Esophagus mucosa (tissue), 1 donor: ENCODE data around the gene SMG6. TPM values are rescaled to one million over a fixed set of nuclear protein-coding genes. Genes with fewer than 3 reads are reported as not detected.

Experiments
- ATAC-seq: fragments of 200-7000 bp; cut with Tn5 transposase; one replicate; pipeline ENCODE4 v1.9.1; 2020
- total RNA-seq: library from RNA; stranded (reverse); gene quantifications from one replicate; pipeline ENCODE4 v1.2.4, GENCODE V29; 2023
- donor health status: DM: yes; HTN: yes; CAD: no.

The SMG6 gene
- 19.5 TPM for total RNA-seq

DNA sequence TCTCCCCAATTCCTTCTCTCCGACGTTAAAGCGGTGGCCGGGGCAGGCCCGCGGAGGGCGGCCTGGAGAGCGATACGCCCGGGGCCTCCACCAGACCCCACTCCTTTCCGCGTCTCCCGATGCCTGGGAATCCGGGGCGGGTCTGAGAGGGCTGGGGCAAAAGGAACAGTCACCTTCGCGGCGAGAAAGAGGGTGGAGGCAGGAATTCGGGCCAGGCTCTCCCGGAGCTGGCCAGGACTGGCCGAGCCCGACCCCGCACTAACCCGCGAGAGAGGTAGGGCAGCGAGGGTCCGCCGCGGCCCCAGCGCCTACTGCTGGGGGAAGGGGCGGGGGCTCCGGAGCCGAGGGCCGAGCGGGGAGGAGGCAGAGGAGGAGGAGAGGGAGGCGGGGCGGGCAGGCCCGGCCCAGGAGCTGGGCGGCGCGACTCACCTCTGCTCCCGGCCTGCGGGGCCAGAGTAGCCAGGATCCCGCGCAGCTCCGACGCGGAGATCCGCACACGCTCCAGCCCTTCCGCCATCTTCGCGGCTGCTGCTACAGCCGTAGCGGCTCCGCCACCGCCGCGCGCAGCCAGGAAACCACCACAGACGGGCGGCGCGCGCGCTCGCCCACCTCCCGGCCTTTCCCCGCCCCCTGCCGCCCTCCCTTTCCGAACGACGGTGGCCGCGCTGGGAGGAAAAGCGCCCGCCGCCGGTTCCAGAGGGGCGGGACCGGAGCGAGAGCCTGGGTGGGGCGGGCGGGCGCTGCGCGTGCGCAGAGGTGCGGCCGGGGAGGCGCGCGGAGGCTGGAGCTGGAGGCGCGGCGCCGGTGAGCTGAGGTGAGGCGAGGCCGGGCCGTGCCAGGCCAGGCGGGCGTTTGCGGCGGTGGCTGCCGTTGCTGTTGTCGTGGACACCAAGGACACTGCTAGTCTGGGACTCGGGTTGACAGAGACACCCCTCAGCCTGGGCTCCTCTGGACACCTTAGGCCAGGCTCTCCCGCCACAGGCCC, at the start of gene SMG6, which contains the start of gene SRR:
TSS of gene SMG6 (minus strand) at position 582 of the 985 bp plus-strand sequence. CDS start at position 517, 65 bp downstream.
TSS of gene SRR (plus strand) at position 747 of the 985 bp plus-strand sequence. CDS start 11,611 bp downstream, outside the sequence.
- peak; percentile 91 for ATAC-seq

DNA sequence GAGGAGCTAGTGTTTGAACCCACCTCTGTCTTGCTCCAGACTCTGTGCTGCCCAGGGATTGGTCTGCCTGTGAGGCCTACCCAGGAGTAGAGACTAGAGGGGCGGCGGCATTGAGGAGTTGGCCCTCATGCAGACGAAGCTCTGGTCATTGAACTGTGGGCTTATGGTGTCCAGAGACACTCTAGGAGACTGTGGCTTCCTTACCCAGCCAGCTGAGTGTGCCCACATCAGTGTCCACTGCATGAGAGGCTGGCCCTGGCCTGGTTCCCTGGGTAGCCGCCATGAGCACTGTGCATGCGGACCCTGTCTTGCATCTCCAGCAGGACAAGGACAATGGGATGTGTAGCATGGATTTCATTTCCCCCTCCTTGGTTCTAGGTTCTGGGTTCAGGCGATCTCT, 47.7 kb upstream of the SMG6 start:
- ATAC-seq: no peak

- ATAC-seq: peak; percentile 72
Observed at GRCh38 chr17:2347805-2348685, 44.5 kb upstream of the SMG6 start.

DNA sequence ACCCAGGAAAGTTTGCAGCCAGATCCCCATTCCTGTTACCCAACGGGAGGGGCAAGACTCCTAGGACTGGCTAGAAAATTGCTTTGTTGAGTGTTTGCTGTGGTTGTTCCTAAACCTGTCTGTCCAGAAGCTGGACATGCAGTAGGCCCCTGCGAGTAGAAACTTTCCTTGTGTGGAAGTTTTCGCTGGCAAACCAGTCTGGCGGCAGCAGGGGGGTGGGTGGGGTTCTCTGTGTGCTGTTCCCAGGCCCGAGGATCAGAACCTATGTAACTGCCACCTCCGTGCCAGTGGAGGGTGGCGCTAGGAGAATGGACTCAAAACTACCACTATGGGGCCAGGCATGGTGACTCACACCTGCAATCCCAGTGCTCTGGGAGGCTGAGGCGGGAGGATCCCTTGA, 42.9 kb upstream of the SMG6 start:
- peak; percentile 88 for ATAC-seq

DNA sequence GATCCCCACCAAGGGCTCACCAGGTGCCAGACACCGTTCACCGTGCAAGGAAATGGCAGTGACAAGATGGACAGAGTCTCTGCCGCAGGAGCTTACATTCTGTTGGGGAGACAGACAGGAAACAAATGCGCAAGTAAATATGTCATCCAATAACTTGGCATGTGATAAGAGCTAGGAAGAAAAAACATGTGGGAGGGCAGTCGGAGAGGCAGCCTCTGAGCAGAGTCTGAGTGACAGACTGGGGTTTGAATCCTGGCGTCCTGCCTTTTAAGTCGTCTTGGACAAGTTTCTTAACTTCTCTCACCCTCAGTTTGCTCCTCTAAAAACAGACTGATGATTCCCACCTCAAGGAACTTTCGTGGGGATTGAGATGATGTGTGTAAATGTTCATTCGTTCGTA, 40.9 kb upstream of the SMG6 start:
- ATAC-seq: no peak

DNA sequence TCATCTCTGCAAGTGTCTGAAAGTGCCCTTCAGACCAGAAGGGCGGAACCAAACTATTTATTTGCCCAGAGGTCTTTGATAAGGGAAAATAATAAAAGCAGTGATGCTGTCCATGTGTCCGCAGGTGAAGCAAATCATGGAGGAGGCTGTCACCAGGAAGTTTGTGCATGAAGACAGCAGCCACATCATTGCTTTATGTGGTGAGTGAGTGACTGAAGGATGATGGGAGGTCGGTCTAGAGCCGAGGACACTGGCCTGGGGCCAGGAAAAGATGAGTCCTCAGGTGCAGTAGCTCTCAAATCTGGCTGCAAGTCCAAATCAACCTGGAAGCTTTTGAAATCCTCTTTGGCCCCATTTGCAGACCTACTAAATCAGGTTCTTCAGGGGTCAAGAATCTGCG, 39.8 kb upstream of the SMG6 start:
- ATAC-seq: no peak

GRCh38 chr17:2338315-2338657, 34.7 kb upstream of the SMG6 start:
- ATAC-seq: no peak

DNA sequence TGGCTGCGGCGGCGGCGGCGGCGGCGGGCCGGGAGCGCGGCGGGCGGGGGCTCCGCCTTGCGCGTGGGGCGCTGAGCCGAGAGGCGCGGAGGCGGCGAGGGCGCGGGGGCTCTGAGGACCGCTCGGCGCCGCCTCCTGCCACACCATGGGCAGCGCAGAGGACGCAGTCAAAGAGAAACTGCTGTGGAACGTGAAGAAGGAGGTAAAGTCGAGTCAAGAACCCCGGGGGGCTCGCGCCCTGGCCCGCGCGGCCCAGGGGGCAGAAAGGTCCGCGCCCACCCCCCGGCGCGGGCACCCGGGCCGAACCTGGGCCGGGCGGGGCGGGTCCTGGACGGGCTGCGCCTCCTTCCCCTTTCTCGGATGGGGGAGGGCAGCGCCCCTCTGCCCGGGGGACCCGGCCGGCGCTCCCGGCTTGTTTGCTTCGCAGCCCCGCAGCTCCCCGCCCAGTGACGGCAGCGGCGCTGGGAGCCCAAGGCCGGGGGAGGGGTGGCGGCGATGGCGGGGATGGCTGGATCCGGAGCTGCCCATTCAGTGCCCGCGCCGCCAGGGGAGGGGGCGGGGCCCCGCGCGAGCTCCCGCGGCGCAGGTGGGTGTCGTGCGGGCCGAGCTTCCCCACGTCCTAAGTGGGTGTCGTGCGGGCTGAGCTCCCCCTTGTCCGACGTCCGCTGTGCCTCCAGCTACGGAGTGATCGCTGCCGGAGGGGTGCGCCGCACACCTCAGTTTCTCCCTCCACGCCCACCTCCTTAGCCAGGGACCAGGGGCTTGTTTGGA, 34.1 kb upstream of the SMG6 start:
- peak; percentile 55 for ATAC-seq

- ATAC-seq: peak; percentile 37
Observed at GRCh38 chr17:2336852-2337543, 33.4 kb upstream of the SMG6 start, which contains the start of gene SGSM2. SGSM2 (plus strand) TSS chr17:2337501; CDS start chr17:2337689, 188 bp downstream.

GRCh38 chr17:2336215-2336851, 32.7 kb upstream of the SMG6 start, which contains the start of gene TSR1:
TSR1 (minus strand) TSS chr17:2336457; CDS start chr17:2336427, 30 bp downstream.
- peak; percentile 93 for ATAC-seq

GRCh38 chr17:2335726-2336214, 32.2 kb upstream of the SMG6 start:
- ATAC-seq: no peak

- no peak for ATAC-seq
Observed at GRCh38 chr17:2331303-2331702, 27.7 kb upstream of the SMG6 start.

DNA sequence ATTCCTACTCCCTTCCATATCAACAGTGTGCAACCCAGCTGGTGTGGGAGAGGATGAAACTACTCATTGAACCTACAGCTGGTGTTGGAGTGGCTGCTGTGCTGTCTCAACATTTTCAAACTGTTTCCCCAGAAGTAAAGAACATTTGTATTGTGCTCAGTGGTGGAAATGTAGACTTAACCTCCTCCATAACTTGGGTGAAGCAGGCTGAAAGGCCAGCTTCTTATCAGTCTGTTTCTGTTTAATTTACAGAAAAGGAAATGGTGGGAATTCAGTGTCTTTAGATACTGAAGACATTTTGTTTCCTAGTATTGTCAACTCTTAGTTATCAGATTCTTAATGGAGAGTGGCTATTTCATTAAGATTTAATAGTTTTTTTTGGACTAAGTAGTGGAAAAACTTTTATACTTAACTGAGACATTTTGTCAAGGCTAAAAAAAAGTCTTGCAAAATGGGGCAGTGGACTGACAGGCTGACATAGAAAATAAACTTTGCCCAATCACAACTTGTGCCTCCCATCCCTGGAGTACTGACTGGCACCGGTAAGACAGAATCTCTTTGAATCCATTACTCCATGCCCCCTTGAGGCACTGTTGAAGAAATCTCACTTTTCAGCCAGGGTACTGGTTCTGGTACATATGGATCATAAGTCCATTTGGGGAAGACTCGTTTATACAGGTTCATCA, 20.2 kb upstream of the SMG6 start:
- no peak for ATAC-seq

- ATAC-seq: no peak
Observed at GRCh38 chr17:2321399-2321798, 17.8 kb upstream of the SMG6 start.

DNA sequence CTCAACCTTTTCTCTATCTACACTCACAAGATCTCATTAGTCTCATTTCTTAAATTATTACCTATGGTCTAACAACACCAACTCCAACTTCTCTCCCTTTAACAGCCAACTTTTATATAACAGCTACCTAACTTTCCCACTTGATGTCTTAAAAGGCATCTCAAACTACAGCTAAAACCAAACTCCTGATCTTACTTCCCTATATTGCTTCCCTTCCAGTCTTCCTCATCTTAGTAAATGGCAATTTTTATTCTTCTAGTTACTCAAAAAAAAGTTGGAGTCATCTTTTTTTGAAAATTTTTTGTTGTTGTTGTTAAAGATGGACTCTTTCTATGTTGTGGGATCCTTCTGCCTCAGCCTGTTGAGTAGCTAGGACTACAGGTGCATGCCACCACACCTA, 15.5 kb upstream of the SMG6 start:
- ATAC-seq: no peak

DNA sequence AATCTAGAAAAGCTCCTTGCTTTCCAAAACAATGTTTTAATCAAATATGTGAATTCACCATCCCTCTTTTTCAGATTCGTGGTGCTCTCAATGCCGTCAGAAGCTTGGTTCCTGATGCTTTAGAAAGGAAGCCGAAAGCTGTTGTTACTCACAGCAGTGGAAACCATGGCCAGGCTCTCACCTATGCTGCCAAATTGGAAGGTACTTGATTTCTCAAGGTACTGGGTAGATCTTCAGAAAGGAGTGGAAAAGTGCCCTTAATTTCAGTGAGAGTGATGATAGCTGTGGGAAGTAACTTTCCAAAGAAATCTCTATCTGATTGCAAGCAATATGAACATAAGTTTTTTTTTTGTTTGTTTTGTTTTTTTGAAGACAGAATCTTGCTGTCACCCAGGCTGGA, 14.2 kb upstream of the SMG6 start:
- ATAC-seq: no peak

GRCh38 chr17:2316916-2317205, 13.3 kb upstream of the SMG6 start:
- ATAC-seq: peak; percentile 64

DNA sequence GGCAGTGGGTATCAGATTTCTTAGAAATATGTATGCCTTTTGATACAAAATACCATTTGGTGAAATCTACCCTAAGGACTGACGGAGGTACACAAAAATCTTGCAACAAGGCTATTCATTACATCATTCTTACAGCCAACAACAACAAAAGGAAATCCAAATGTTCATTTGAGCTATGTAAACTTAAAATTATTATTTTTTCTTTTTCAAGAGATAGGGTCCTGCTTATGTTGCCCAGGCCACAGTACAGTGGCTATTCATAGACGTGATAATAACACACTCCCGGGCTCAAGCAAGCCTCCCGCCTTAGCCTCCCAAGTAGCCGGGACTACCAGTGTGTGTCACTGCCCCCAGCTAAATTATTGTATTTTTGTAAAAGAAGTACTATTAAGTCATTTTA, 9.2 kb upstream of the SMG6 start:
- ATAC-seq: no peak

DNA sequence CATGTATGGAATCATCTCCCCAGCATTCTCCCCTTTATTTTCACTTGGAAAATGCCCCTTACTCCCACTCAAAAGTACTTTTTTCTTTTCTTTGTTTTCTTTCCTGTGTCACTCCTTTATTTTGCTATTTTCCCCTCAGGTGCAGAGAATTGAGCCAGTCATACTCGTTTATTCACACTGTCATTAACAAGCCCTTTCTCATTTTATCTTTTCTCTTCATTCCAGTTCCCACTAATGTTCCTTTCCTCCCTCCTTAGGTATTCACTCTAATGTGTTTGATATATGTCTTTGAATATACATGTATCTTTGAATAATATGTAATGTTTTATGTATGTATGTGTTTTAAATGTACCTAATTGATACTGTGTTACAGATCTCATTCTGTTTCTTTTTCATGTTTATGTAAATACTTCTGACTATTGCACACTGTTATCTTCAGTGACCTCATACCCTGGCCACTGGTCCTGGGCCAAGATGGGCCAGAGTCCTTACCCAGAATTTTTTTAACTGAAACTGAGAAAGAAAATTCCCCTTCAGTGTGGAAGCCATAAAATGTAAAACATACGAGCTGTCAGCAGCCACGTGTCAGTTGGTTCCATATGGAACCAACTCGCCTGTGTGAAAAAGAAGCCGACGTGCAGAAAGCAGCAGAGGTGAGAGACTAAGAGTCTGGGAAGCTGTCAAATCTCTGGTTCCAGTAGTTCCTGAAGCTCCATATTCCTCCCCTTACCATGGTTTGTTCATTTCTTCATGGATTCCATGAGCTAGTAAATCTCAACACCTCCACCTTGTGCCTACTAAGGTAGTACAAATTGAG, 6.0 kb upstream of the SMG6 start:
- peak; percentile 8 for ATAC-seq

DNA sequence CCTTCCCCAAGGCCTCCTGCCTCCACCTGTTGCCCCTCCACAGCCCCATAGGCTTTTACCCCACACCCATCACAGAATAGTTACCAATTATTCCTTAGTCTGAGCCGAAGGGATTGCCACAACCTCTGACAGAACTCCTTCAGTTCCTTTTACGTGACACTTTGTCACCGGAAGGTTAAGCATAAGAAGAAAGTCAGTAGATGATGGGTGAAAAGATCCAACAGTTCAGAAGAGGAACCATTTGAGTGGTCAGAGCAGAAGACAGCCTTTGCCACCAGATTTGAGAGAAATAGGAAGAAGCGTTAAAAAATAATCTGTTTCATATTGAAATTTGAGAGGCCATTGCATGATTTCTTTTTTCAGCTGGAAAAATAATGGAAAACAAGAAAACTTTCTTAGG, 1.3 kb upstream of the SMG6 start:
- ATAC-seq: no peak
